ENCODE results near the gene GFY.
"Not testable (repeated sequence)": the region's sequence is repeated elsewhere in the genome, so short reads cannot be mapped to it uniquely, and the experiment has no call there.

The GFY gene

GRCh38 chr19:49453013-49453756, 28.0 kb downstream of the GFY start, which contains the start of gene ALDH16A1:
Gene ALDH16A1, plus strand, starts transcription at chr19:49453225. Its CDS starts 107 bp downstream, at chr19:49453332.
- Histone ChIP-seq H3K36me3 (ENCODE audit: insufficient read depth, low read depth, low read length) (peaks cover 32% of the 10 kb centered on the region), H3K27me3 (ENCODE audit: insufficient read depth, low read length) (no peaks in the 10 kb centered on the region), H3K4me3 (ENCODE audit: low read length) (peak within 1 kb of the TSS; percentile 99), H3K27ac (ENCODE audit: low read length) (peak within 1 kb of the TSS; percentile 100), H3K9ac (ENCODE audit: low read depth, low read length) (peak within 1 kb of the TSS; percentile 100), H3K4me1 (ENCODE audit: insufficient read depth, low read length) (no peaks in the 10 kb centered on the region), H3K9me3 (ENCODE audit: insufficient read depth, low read depth, low read length) (no peaks in the 10 kb centered on the region)

DNA sequence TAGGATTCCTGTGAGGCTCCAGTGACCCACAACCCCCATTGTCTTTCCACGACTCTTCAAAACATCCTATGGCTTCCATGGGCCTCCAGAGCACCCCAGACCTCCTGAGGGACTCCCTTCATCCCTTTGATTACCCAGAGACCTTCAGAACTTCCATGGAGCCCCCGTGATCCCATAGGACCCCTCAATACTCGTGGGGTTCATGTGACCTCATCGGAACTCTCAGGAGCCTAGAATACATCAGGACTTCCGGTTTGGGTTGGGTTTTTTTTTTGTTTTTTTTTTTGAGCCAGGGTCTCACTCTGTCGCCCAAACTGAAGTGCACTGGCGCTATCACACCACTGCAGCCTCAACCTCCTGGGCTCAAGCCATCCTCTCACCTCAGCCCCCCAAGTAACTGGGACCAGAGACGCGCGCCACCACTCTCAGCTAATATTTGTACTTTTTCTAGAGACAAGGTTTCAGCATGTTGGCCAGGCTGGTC, 28.6 kb downstream of the GFY start:
- Histone ChIP-seq H3K27me3 (ENCODE audit: insufficient read depth, low read length) (no peaks in the 10 kb centered on the region), H3K9ac (ENCODE audit: low read depth, low read length) (peak overlapping the region; percentile 100), H3K36me3 (ENCODE audit: insufficient read depth, low read depth, low read length) (peaks cover 26% of the 10 kb centered on the region), H3K9me3 (ENCODE audit: insufficient read depth, low read depth, low read length) (no peaks in the 10 kb centered on the region), H3K4me3 (ENCODE audit: low read length) (peak overlapping the region; percentile 99), H3K4me1 (ENCODE audit: insufficient read depth, low read length) (no peaks in the 10 kb centered on the region), H3K27ac (ENCODE audit: low read length) (peak overlapping the region; percentile 100)

DNA sequence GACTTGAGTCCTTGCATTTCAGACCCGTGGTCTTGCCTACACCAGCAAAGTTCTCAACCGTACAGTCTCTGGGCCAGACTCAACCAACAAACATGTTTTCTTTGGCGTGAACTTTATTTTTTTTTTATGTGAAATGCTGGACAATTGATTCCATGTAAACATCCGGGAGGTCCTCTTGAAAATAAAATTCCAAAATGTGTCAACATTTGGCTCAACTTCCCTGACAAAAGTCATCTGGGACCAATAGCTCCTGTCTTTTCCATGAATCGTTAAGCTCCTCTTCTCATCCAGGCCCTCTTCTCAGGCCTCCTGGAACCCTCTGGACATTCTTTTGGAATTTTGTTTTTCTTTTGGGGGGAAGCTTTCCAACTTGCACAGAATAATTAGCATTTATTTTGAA, 30.6 kb downstream of the GFY start:
- Histone ChIP-seq H3K9ac (ENCODE audit: low read depth, low read length) (no peak overlapping the region), H3K27ac (ENCODE audit: low read length) (no peak overlapping the region), H3K4me1 (ENCODE audit: insufficient read depth, low read length) (no peaks in the 10 kb centered on the region), H3K4me3 (ENCODE audit: low read length) (no peak overlapping the region), H3K27me3 (ENCODE audit: insufficient read depth, low read length) (no peaks in the 10 kb centered on the region), H3K9me3 (ENCODE audit: insufficient read depth, low read depth, low read length) (no peaks in the 10 kb centered on the region), H3K36me3 (ENCODE audit: insufficient read depth, low read depth, low read length) (peaks cover 22% of the 10 kb centered on the region)

- H3K9ac ChIP-seq (ENCODE audit: low read depth, low read length): no peak overlapping the region
- H3K4me1 ChIP-seq (ENCODE audit: insufficient read depth, low read length): no peaks in the 10 kb centered on the region
- H3K36me3 ChIP-seq (ENCODE audit: insufficient read depth, low read depth, low read length): peaks cover 22% of the 10 kb centered on the region
- H3K9me3 ChIP-seq (ENCODE audit: insufficient read depth, low read depth, low read length): no peaks in the 10 kb centered on the region
- H3K27ac ChIP-seq (ENCODE audit: low read length): no peak overlapping the region
- no peak overlapping the region for H3K4me3 ChIP-seq (ENCODE audit: low read length)
- no peaks in the 10 kb centered on the region for H3K27me3 ChIP-seq (ENCODE audit: insufficient read depth, low read length)
These were observed 31.1 kb downstream of the GFY start for GRCh38 chr19:49456326-49456725.

- Histone ChIP-seq H3K4me1 (ENCODE audit: insufficient read depth, low read length) (no peaks in the 10 kb centered on the region), H3K36me3 (ENCODE audit: insufficient read depth, low read depth, low read length) (peaks cover 22% of the 10 kb centered on the region), H3K9me3 (ENCODE audit: insufficient read depth, low read depth, low read length) (no peaks in the 10 kb centered on the region), H3K9ac (ENCODE audit: low read depth, low read length) (no peak overlapping the region), H3K4me3 (ENCODE audit: low read length) (no peak overlapping the region), H3K27me3 (ENCODE audit: insufficient read depth, low read length) (no peaks in the 10 kb centered on the region), H3K27ac (ENCODE audit: low read length) (no peak overlapping the region)
These were observed 33.3 kb downstream of the GFY start for GRCh38 chr19:49458567-49458903.

DNA sequence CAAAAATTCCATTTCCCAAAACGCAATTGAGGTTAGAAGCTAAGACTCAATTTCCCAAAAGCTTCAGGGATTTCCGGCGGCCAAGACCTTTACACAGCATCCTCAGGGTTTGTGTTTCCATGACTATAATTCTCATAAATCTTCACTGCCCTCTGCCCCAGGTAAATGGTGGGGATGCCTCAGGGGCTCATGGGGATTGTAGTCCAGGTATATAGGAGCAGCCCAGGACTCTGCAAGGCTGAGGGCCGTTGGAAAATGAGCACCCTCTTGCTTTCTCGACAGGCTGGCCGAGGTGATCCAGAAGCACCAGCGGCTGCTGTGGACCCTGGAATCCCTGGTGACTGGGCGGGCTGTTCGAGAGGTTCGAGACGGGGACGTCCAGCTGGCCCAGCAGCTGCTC, 34.2 kb downstream of the GFY start:
- no peak overlapping the region for H3K4me3 ChIP-seq (ENCODE audit: low read length)
- no peaks in the 10 kb centered on the region for H3K27me3 ChIP-seq (ENCODE audit: insufficient read depth, low read length)
- no peak overlapping the region for H3K27ac ChIP-seq (ENCODE audit: low read length)
- no peak overlapping the region for H3K9ac ChIP-seq (ENCODE audit: low read depth, low read length)
- H3K9me3 ChIP-seq (ENCODE audit: insufficient read depth, low read depth, low read length): no peaks in the 10 kb centered on the region
- peaks cover 24% of the 10 kb centered on the region for H3K36me3 ChIP-seq (ENCODE audit: insufficient read depth, low read depth, low read length)
- H3K4me1 ChIP-seq (ENCODE audit: insufficient read depth, low read length): no peaks in the 10 kb centered on the region

- H3K4me3 ChIP-seq (ENCODE audit: low read length); H3K4me1 ChIP-seq (ENCODE audit: insufficient read depth, low read length); H3K27me3 ChIP-seq (ENCODE audit: insufficient read depth, low read length); H3K9ac ChIP-seq (ENCODE audit: low read depth, low read length); H3K9me3 ChIP-seq (ENCODE audit: insufficient read depth, low read depth, low read length); H3K27ac ChIP-seq (ENCODE audit: low read length): not testable (repeated sequence)
- H3K36me3 ChIP-seq (ENCODE audit: insufficient read depth, low read depth, low read length): peaks cover 34% of the 10 kb centered on the region
These were observed 35.9 kb downstream of the GFY start for GRCh38 chr19:49461130-49461529.

- H3K36me3 ChIP-seq (ENCODE audit: insufficient read depth, low read depth, low read length): peaks cover 30% of the 10 kb centered on the region; the same call in 1 of the 2 replicates
These were observed 36.5 kb downstream of the GFY start for GRCh38 chr19:49461656-49462055.

DNA sequence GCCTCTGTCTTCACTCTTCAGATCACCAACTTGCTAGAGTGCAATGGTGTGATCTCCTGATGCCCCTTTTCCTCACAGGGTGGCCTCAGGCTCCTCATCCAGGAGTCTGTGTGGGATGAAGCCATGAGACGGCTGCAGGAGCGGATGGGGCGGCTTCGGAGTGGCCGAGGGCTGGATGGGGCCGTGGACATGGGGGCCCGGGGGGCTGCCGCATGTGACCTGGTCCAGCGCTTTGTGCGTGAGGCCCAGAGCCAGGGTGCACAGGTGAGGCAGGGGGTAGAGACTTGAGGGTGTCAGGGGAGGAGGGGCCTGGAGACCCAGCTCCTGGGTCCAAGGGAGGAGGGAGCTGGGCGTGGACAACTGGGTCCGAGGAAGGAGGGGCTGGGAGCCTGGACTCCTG, 37.3 kb downstream of the GFY start:
- no peaks in the 10 kb centered on the region for H3K4me1 ChIP-seq (ENCODE audit: insufficient read depth, low read length)
- no peak overlapping the region for H3K27ac ChIP-seq (ENCODE audit: low read length)
- H3K36me3 ChIP-seq (ENCODE audit: insufficient read depth, low read depth, low read length): peaks cover 30% of the 10 kb centered on the region; the same call in 1 of the 2 replicates
- H3K9ac ChIP-seq (ENCODE audit: low read depth, low read length): no peak overlapping the region
- H3K4me3 ChIP-seq (ENCODE audit: low read length): no peak overlapping the region
- H3K9me3 ChIP-seq (ENCODE audit: insufficient read depth, low read depth, low read length): no peaks in the 10 kb centered on the region
- no peaks in the 10 kb centered on the region for H3K27me3 ChIP-seq (ENCODE audit: insufficient read depth, low read length)

More at GRCh38 chr19:49461656-49462055, 36.5 kb downstream of the GFY start:
- no peaks in the 10 kb centered on the region for H3K9me3 ChIP-seq (ENCODE audit: insufficient read depth, low read depth, low read length)
- no peaks in the 10 kb centered on the region for H3K4me1 ChIP-seq (ENCODE audit: insufficient read depth, low read length)
- H3K4me3 ChIP-seq (ENCODE audit: low read length): no peak overlapping the region
- no peak overlapping the region for H3K27ac ChIP-seq (ENCODE audit: low read length)
- H3K27me3 ChIP-seq (ENCODE audit: insufficient read depth, low read length): no peaks in the 10 kb centered on the region
- H3K9ac ChIP-seq (ENCODE audit: low read depth, low read length): no peak overlapping the region

GRCh38 chr19:49463960-49464740, 39.0 kb downstream of the GFY start:
- Histone ChIP-seq H3K36me3 (ENCODE audit: insufficient read depth, low read depth, low read length) (peaks cover 27% of the 10 kb centered on the region; the same call in 1 of the 2 replicates), H3K9me3 (ENCODE audit: insufficient read depth, low read depth, low read length) (no peaks in the 10 kb centered on the region), H3K9ac (ENCODE audit: low read depth, low read length) (no peak overlapping the region), H3K27ac (ENCODE audit: low read length) (no peak overlapping the region), H3K4me1 (ENCODE audit: insufficient read depth, low read length) (no peaks in the 10 kb centered on the region; the same call in 1 of the 2 replicates), H3K4me3 (ENCODE audit: low read length) (no peak overlapping the region), H3K27me3 (ENCODE audit: insufficient read depth, low read length) (no peaks in the 10 kb centered on the region)

DNA sequence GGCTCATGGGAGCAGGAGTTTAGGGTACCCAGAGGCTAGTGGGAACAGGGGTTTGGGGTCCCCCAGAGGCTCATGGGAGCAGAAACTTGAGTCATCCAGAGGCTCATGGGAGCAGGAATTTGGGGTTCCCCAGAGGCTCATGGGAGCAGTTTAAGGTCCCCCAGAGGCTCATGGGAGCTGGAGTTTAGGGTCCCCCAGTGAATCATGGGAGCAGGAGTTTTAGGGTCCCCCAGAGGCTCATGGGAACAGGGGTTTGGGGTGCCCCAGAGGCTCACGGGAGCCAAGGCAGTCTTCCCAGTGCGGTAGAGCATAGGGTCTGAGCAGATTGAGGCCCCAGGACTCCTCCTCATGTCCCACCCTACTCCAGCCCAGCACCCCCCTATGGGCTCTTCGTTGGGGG, 40.2 kb downstream of the GFY start:
- H3K27me3 ChIP-seq (ENCODE audit: insufficient read depth, low read length): no peaks in the 10 kb centered on the region
- H3K4me1 ChIP-seq (ENCODE audit: insufficient read depth, low read length): no peaks in the 10 kb centered on the region; the same call in 1 of the 2 replicates
- no peak overlapping the region for H3K4me3 ChIP-seq (ENCODE audit: low read length)
- H3K9me3 ChIP-seq (ENCODE audit: insufficient read depth, low read depth, low read length): no peaks in the 10 kb centered on the region
- H3K36me3 ChIP-seq (ENCODE audit: insufficient read depth, low read depth, low read length): peaks cover 24% of the 10 kb centered on the region; the same call in 1 of the 2 replicates
- H3K9ac ChIP-seq (ENCODE audit: low read depth, low read length): no peak overlapping the region
- H3K27ac ChIP-seq (ENCODE audit: low read length): no peak overlapping the region

Data from iPS-20b (cell line).